ENCODE data around the gene PRXL2C.

DNA sequence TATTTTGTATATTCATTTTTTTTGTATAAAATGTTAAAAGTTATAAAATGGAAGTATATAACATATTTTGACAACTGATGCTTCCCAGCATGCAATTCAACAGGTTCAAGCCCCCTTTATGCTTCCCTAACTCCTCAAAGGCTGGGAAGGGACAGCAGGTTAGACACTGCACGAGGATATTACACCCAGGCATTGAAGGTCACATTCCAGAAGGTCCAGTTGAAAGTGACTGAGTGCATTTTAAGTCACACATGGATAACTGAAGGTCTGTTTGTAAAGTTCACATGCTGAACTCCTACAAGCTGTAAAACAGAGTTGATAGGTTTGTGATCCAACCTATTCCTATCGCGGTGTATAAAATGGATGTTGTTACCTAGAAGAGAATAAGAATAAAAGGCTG is 13.6 kb downstream of the PRXL2C start:
- TF ChIP-seq YEATS4 (CRISPR knock-in tag; IDR thresholded peaks at IDR 0.05; ENCODE audit: borderline replicate concordance) (no peak), ZNF282 (IDR thresholded peaks at IDR 0.05; ENCODE audit: partially characterized antibody) (no peak), ZNF333 (CRISPR knock-in tag; IDR thresholded peaks at IDR 0.05; ENCODE audit: borderline replicate concordance) (no peak), NBN (conservative IDR thresholded peaks at IDR 0.05) (no peak), BRCA1 (CRISPR knock-in tag; IDR thresholded peaks at IDR 0.05) (no peak), SIX4 (CRISPR knock-in tag; IDR thresholded peaks at IDR 0.05) (no peak), EP300 (IDR thresholded peaks at IDR 0.05; ENCODE audit: low read depth in 2 of 2, low read length in 2 of 2) (no peak), EP300 (CRISPR knock-in tag; IDR thresholded peaks at IDR 0.05; ENCODE audit: borderline replicate concordance) (no peak), POLR2A (IDR thresholded peaks at IDR 0.05; ENCODE audit: insufficient read depth in 1 of 2, low read depth in 2 of 2, low read length in 2 of 2) (no peak), PTBP1 (IDR thresholded peaks at IDR 0.05; ENCODE audit: low read depth, low read length, poor library complexity, severe bottlenecking) (no peak), TAF1 (CRISPR knock-in tag; IDR thresholded peaks at IDR 0.05) (no peak), FOSL1 (CRISPR knock-in tag; IDR thresholded peaks at IDR 0.05; ENCODE audit: borderline replicate concordance) (no peak), MATR3 (CRISPR knock-in tag; IDR thresholded peaks at IDR 0.05) (no peak)
- TF ChIP-seq, protein P1, sequence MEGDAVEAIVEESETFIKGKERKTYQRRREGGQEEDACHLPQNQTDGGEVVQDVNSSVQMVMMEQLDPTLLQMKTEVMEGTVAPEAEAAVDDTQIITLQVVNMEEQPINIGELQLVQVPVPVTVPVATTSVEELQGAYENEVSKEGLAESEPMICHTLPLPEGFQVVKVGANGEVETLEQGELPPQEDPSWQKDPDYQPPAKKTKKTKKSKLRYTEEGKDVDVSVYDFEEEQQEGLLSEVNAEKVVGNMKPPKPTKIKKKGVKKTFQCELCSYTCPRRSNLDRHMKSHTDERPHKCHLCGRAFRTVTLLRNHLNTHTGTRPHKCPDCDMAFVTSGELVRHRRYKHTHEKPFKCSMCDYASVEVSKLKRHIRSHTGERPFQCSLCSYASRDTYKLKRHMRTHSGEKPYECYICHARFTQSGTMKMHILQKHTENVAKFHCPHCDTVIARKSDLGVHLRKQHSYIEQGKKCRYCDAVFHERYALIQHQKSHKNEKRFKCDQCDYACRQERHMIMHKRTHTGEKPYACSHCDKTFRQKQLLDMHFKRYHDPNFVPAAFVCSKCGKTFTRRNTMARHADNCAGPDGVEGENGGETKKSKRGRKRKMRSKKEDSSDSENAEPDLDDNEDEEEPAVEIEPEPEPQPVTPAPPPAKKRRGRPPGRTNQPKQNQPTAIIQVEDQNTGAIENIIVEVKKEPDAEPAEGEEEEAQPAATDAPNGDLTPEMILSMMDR (CRISPR knock-in tag; IDR thresholded peaks at IDR 0.05), result no peak
- TF ChIP-seq, protein P2, sequence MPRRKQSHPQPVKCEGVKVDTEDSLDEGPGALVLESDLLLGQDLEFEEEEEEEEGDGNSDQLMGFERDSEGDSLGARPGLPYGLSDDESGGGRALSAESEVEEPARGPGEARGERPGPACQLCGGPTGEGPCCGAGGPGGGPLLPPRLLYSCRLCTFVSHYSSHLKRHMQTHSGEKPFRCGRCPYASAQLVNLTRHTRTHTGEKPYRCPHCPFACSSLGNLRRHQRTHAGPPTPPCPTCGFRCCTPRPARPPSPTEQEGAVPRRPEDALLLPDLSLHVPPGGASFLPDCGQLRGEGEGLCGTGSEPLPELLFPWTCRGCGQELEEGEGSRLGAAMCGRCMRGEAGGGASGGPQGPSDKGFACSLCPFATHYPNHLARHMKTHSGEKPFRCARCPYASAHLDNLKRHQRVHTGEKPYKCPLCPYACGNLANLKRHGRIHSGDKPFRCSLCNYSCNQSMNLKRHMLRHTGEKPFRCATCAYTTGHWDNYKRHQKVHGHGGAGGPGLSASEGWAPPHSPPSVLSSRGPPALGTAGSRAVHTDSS (CRISPR knock-in tag; conservative IDR thresholded peaks at IDR 0.05), result no peak
